Naive thymus-derived CD8-positive, alpha-beta T cell (primary cell): Measurements from ENCODE around the gene CHD5. TPM values are rescaled to one million over a fixed set of nuclear protein-coding genes. Genes with fewer than 3 reads are reported as not detected.

Experiments used
- ATAC-seq, 2 donors: fragments of 150-1000 bp; cut with Tn5 transposase in 1 of 2; sonication (Bioruptor Pico), chemical (Tn5 transposase) in 1 of 2; 1 replicate in 1 of 2; 2 replicates in 1 of 2; pipeline ENCODE4 v1.10.0; 2021; ENCODE audit warnings: mild to moderate bottlenecking in 2 of 2, moderate library complexity in 2 of 2
- POLR2A ChIA-PET: fragments of 350-600 bp; sonication (Branson Sonifier 250); formaldehyde crosslinking; loops from one replicate; lab custom pipeline; 2021; ENCODE audit warnings: antibody characterized with exemption; lab: Charles Lee
- DNase-seq, 10 donors: peaks; one replicate each; pipeline versions ENCODE4 v3.0.0 to v3.0.0-alpha.2; 2020 to 2022
- H3K27ac Mint-ChIP-seq, 10 donors: one replicate each; pipeline ENCODE4 v1.8.0; 2020 to 2022; ENCODE audit warnings: mild to moderate bottlenecking in 10 of 10, mixed read lengths in 10 of 10, moderate library complexity in 4 of 10, inconsistent platforms in 1 of 10
- H3K27me3 Mint-ChIP-seq, 5 donors: one replicate each; pipeline ENCODE4 v1.8.0; 2021 to 2022; ENCODE audit warnings: mixed read lengths in 5 of 5
- H3K36me3 Mint-ChIP-seq, 3 donors: one replicate each; pipeline ENCODE4 v1.8.0; 2020 to 2022; ENCODE audit warnings: mixed read lengths in 3 of 3, mild to moderate bottlenecking in 2 of 3, inconsistent platforms in 1 of 3
- H3K4me1 Mint-ChIP-seq, 4 donors: one replicate each; pipeline ENCODE4 v1.8.0; 2021 to 2022; ENCODE audit warnings: mixed read lengths in 4 of 4
- H3K4me3 Mint-ChIP-seq, 10 donors: one replicate each; pipeline ENCODE4 v1.8.0; 2020 to 2022; ENCODE audit warnings: mild to moderate bottlenecking in 10 of 10, mixed read lengths in 10 of 10, moderate library complexity in 6 of 10, inconsistent platforms in 1 of 10
- H3K9me3 Mint-ChIP-seq, 9 donors: one replicate each; pipeline ENCODE4 v1.8.0; 2020 to 2022; ENCODE audit warnings: mixed read lengths in 9 of 9, mild to moderate bottlenecking in 3 of 9, inconsistent platforms in 1 of 9, moderate library complexity in 1 of 9
- polyA plus RNA-seq, 3 donors: library from polyadenylated mRNA; unstranded; fragments of 300-500 nt; fragmentation: Illumina TruSeq; gene quantifications; one replicate each; pipeline ENCODE4 v1.2.3, GENCODE V29; 2021
- total RNA-seq, 8 experiments: library from RNA in 2 of 8; stranded (reverse) in 2 of 8; gene quantifications; one replicate each; pipeline ENCODE4 v1.2.3 and lab custom pipeline; 2021 to 2026

The CHD5 gene
- total and polyA plus RNA-seq, 5 experiments from 2014 or later: 0.06 to 0.14 (median 0.10) TPM; not detected in 2

- H3K27me3 Mint-ChIP-seq: no peaks in the 10 kb centered on the region
- POLR2A ChIA-PET: no interaction called here
- peak overlapping the region in 1 of 10 donors; percentile 88 for H3K27ac Mint-ChIP-seq
- no peaks in the 10 kb centered on the region for H3K9me3 Mint-ChIP-seq
- DNase-seq: peak in 2 of 10 donors; percentile 2 to 53
- peaks cover 0 to 43% (median 0%) of the 10 kb centered on the region in 3 donors for H3K36me3 Mint-ChIP-seq
- no peak for ATAC-seq
- no peak overlapping the region for H3K4me3 Mint-ChIP-seq
- H3K4me1 Mint-ChIP-seq: peaks cover 0 to 12% (median 7%) of the 10 kb centered on the region in 4 donors
Observed at GRCh38 chr1:6096243-6097116, 83.6 kb downstream of the CHD5 start.

- peak in 2 of 10 donors; percentile 3 to 57 for DNase-seq
- Mint-ChIP-seq H3K9me3 (no peaks in the 10 kb centered on the region), H3K36me3 (peaks cover 0 to 48% (median 0%) of the 10 kb centered on the region in 3 donors), H3K4me3 (no peak overlapping the region), H3K27ac (no peak overlapping the region), H3K27me3 (no peaks in the 10 kb centered on the region), H3K4me1 (peaks cover 0 to 8% (median 1%) of the 10 kb centered on the region in 4 donors)
- POLR2A ChIA-PET: no interaction called here
- ATAC-seq: no peak
Observed at GRCh38 chr1:6095511-6096242, 84.4 kb downstream of the CHD5 start.

GRCh38 chr1:6094801-6095505 lies 85.2 kb downstream of the CHD5 start:
- Mint-ChIP-seq H3K27ac (peak overlapping the region in 1 of 10 donors; percentile 13), H3K27me3 (no peaks in the 10 kb centered on the region), H3K36me3 (peaks cover 0 to 52% (median 0%) of the 10 kb centered on the region in 3 donors), H3K9me3 (no peaks in the 10 kb centered on the region), H3K4me3 (no peak overlapping the region), H3K4me1 (peaks cover 0 to 8% (median 1%) of the 10 kb centered on the region in 4 donors)
- DNase-seq (peak in 1 of 10 donors; percentile 56), ATAC-seq (no peak)
- POLR2A ChIA-PET: no interaction called here

- POLR2A ChIA-PET: no interaction called here
- Mint-ChIP-seq H3K27ac (peak overlapping the region in 2 of 10 donors; percentile 13 to 43), H3K36me3 (peaks cover 0 to 56% (median 0%) of the 10 kb centered on the region in 3 donors)
Observed at GRCh38 chr1:6094246-6094645, 85.9 kb downstream of the CHD5 start.

GRCh38 chr1:6093611-6094010 lies 86.5 kb downstream of the CHD5 start:
- POLR2A ChIA-PET: no interaction called here
- H3K4me3 Mint-ChIP-seq: no peak overlapping the region
- no peaks in the 10 kb centered on the region for H3K27me3 Mint-ChIP-seq
- peaks cover 0 to 5% (median 1%) of the 10 kb centered on the region in 4 donors for H3K4me1 Mint-ChIP-seq
- peak in 1 of 10 donors; percentile 57 for DNase-seq
- peak overlapping the region in 3 of 10 donors; percentile 28 to 43 (median 32) for H3K27ac Mint-ChIP-seq
- no peak for ATAC-seq
- H3K36me3 Mint-ChIP-seq: peaks cover 0 to 54% (median 0%) of the 10 kb centered on the region in 3 donors
- H3K9me3 Mint-ChIP-seq: no peaks in the 10 kb centered on the region

More at GRCh38 chr1:6094246-6094645, 85.9 kb downstream of the CHD5 start:
- no peaks in the 10 kb centered on the region for H3K9me3 Mint-ChIP-seq
- H3K27me3 Mint-ChIP-seq: no peaks in the 10 kb centered on the region
- H3K4me3 Mint-ChIP-seq: peak overlapping the region in 1 of 10 donors; percentile 15
- ATAC-seq: no peak
- H3K4me1 Mint-ChIP-seq: peaks cover 0 to 6% (median 1%) of the 10 kb centered on the region in 4 donors
- DNase-seq: peak in 1 of 10 donors; percentile 58

GRCh38 chr1:6093071-6093470 lies 87.0 kb downstream of the CHD5 start:
- peaks cover 0 to 5% (median 1%) of the 10 kb centered on the region in 4 donors for H3K4me1 Mint-ChIP-seq
- no peaks in the 10 kb centered on the region for H3K27me3 Mint-ChIP-seq
- POLR2A ChIA-PET: no interaction called here
- no peak for ATAC-seq
- H3K4me3 Mint-ChIP-seq: no peak overlapping the region
- H3K27ac Mint-ChIP-seq: no peak overlapping the region
- no peaks in the 10 kb centered on the region for H3K9me3 Mint-ChIP-seq
- H3K36me3 Mint-ChIP-seq: peaks cover 0 to 50% (median 0%) of the 10 kb centered on the region in 3 donors
- DNase-seq: no peak

GRCh38 chr1:6092211-6092610 lies 87.9 kb downstream of the CHD5 start:
- Mint-ChIP-seq H3K4me3 (no peak overlapping the region), H3K27me3 (no peaks in the 10 kb centered on the region), H3K27ac (no peak overlapping the region), H3K36me3 (peaks cover 0 to 49% (median 0%) of the 10 kb centered on the region in 3 donors), H3K4me1 (no peaks in the 10 kb centered on the region), H3K9me3 (no peaks in the 10 kb centered on the region)
- POLR2A ChIA-PET: no interaction called here
- no peak for ATAC-seq
- no peak for DNase-seq

GRCh38 chr1:6091823-6092109 lies 88.4 kb downstream of the CHD5 start:
- no peaks in the 10 kb centered on the region for H3K9me3 Mint-ChIP-seq
- H3K27me3 Mint-ChIP-seq: no peaks in the 10 kb centered on the region
- DNase-seq: no peak
- H3K4me1 Mint-ChIP-seq: no peaks in the 10 kb centered on the region
- POLR2A ChIA-PET: no interaction called here
- no peak overlapping the region for H3K27ac Mint-ChIP-seq
- no peak overlapping the region for H3K4me3 Mint-ChIP-seq
- no peak for ATAC-seq
- H3K36me3 Mint-ChIP-seq: peaks cover 0 to 51% (median 0%) of the 10 kb centered on the region in 3 donors

- Mint-ChIP-seq H3K27me3 (no peaks in the 10 kb centered on the region), H3K4me1 (peaks cover 0 to under 1% (median 0%) of the 10 kb centered on the region in 4 donors), H3K27ac (peak overlapping the region in 2 of 10 donors; percentile 24 to 25), H3K9me3 (no peaks in the 10 kb centered on the region), H3K4me3 (no peak overlapping the region), H3K36me3 (peaks cover 0 to 55% (median 0%) of the 10 kb centered on the region in 3 donors)
- no peak for DNase-seq
- no peak for ATAC-seq
- POLR2A ChIA-PET: no interaction called here
Observed at GRCh38 chr1:6090996-6091822, 88.9 kb downstream of the CHD5 start.

GRCh38 chr1:6090288-6090687 lies 89.8 kb downstream of the CHD5 start:
- Mint-ChIP-seq H3K4me1 (peaks cover 0 to 2% (median 0%) of the 10 kb centered on the region in 4 donors), H3K9me3 (no peaks in the 10 kb centered on the region), H3K36me3 (peaks cover 0 to 56% (median 0%) of the 10 kb centered on the region in 3 donors)

GRCh38 chr1:6088956-6089355 lies 91.2 kb downstream of the CHD5 start:
- no peak overlapping the region for H3K4me3 Mint-ChIP-seq
- no peaks in the 10 kb centered on the region for H3K9me3 Mint-ChIP-seq
- H3K27ac Mint-ChIP-seq: no peak overlapping the region
- H3K36me3 Mint-ChIP-seq: peaks cover 0 to 65% (median 0%) of the 10 kb centered on the region in 3 donors
- ATAC-seq (no peak), DNase-seq (no peak)
- peaks cover 0 to 2% (median 0%) of the 10 kb centered on the region in 4 donors for H3K4me1 Mint-ChIP-seq
- POLR2A ChIA-PET: no interaction called here
- no peaks in the 10 kb centered on the region for H3K27me3 Mint-ChIP-seq

More at GRCh38 chr1:6090288-6090687, 89.8 kb downstream of the CHD5 start:
- POLR2A ChIA-PET: no interaction called here
- DNase-seq (no peak), ATAC-seq (no peak)
- H3K4me3 Mint-ChIP-seq: no peak overlapping the region
- H3K27ac Mint-ChIP-seq: no peak overlapping the region
- H3K27me3 Mint-ChIP-seq: no peaks in the 10 kb centered on the region

GRCh38 chr1:6087958-6088357 lies 92.2 kb downstream of the CHD5 start:
- DNase-seq: no peak
- H3K27me3 Mint-ChIP-seq: no peaks in the 10 kb centered on the region
- no peaks in the 10 kb centered on the region for H3K9me3 Mint-ChIP-seq
- peak overlapping the region in 1 of 10 donors; percentile 74 for H3K27ac Mint-ChIP-seq
- ATAC-seq: no peak
- POLR2A ChIA-PET: no interaction called here
- H3K4me1 Mint-ChIP-seq: peaks cover 0 to 2% (median 0%) of the 10 kb centered on the region in 4 donors
- H3K36me3 Mint-ChIP-seq: peaks cover 0 to 62% (median 0%) of the 10 kb centered on the region in 3 donors
- no peak overlapping the region for H3K4me3 Mint-ChIP-seq
